ENCODE measurements around the gene ECHDC1. TPM values are rescaled to one million over a fixed set of nuclear protein-coding genes. Genes with fewer than 3 reads are reported as not detected.

The ECHDC1 gene
- total and polyA plus RNA-seq, 2 of the 4 experiments (the other 2 are of a cell fraction): 33.1 to 40.3 TPM

DNA sequence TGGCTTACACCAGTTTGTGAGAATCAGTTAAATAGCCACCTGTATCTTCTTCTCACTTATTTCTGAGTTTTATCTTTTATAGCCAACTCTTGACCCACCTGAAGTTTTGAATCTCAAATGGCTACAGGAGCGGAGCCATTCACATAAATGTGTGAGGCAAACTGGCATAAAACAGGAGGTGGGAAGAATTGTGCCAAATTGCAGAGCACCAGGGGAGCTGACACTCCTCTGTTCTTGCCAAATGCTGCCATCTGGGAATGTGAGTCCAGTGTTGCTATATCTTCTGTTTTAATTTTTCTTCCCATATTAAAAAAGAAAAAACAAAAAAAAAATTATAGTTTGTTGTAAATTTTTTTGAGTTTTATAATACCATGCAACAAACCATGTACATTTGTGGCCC, 93.8 kb downstream of the ECHDC1 start:
- in situ Hi-C loops (cut with MboI; ENCODE audit: low sequenced_read_pairs) (no loop called here), intact Hi-C loops (cut with micrococcal nuclease) (no loop called here), dilution Hi-C loops (cut with HindIII; ENCODE audit: low sequenced_read_pairs, unreplicated experiment) (no loop called here)
- ChIA-PET POLR2A (ENCODE audit: unreplicated experiment) (no interaction called here), CTCF (no interaction called here)
- Histone ChIP-seq H2AK9ac (replicated peaks; ENCODE audit: low read depth, low read length, poor library complexity) (no peak overlapping the region), H3K4me1 (ENCODE audit: control insufficient read depth, insufficient read depth, low read length) (no peaks in the 10 kb centered on the region), H3K27ac (ENCODE audit: insufficient read depth, low read length) (no peak overlapping the region), H3K4ac (ENCODE audit: low read depth, low read length) (no peak overlapping the region), H3K27me3 (ENCODE audit: control insufficient read depth, insufficient read depth, low read length) (no peaks in the 10 kb centered on the region), H3K4me2 (ENCODE audit: low read depth, low read length) (no peak overlapping the region), H2BK20ac (ENCODE audit: low read depth, low read length) (no peak overlapping the region), H3K9ac (ENCODE audit: low read depth, low read length) (no peak overlapping the region), H3K56ac (ENCODE audit: extremely low read depth, insufficient read depth, low read length) (no peak overlapping the region), H3K9me1 (ENCODE audit: insufficient read depth, low read length) (no peaks in the 10 kb centered on the region), H3K79me1 (ENCODE audit: low read depth in 1 of 2, low read length in 2 of 2) (no peaks in the 10 kb centered on the region), H3K14ac (replicated peaks; ENCODE audit: low read depth, low read length) (no peak overlapping the region), H3K9me3 (ENCODE audit: control insufficient read depth, insufficient read depth, low read length) (no peaks in the 10 kb centered on the region), H4K91ac (ENCODE audit: insufficient read depth, low read depth, low read length) (no peak overlapping the region), H4K8ac (ENCODE audit: low read depth in 2 of 2, low read length in 2 of 2) (no peak overlapping the region), H2AFZ (replicated peaks; ENCODE audit: low read length, poor library complexity) (no peak overlapping the region), H2BK5ac (ENCODE audit: low read depth, low read length, poor library complexity, severe bottlenecking) (no peak overlapping the region), H2BK15ac (ENCODE audit: low read depth, low read length) (no peak overlapping the region), H3K4me3 (ENCODE audit: insufficient read depth, low read depth, low read length) (no peak overlapping the region), H2BK120ac (ENCODE audit: low read depth, low read length) (no peak overlapping the region), H3K23ac (ENCODE audit: low read depth, low read length) (no peak overlapping the region), H4K20me1 (ENCODE audit: insufficient read depth, low read length) (no peaks in the 10 kb centered on the region), H3K36me3 (ENCODE audit: control insufficient read depth, insufficient read depth, low read length) (no peaks in the 10 kb centered on the region), H3K18ac (ENCODE audit: low read depth, low read length) (no peak overlapping the region), H2AK5ac (ENCODE audit: low read depth, low read length) (no peak overlapping the region), H4K5ac (ENCODE audit: low read depth, low read length) (no peak overlapping the region)
- ATAC-seq (ENCODE audit: low read depth) (no peak), DNase-seq (no peak)
- TF ChIP-seq NFE2L2 (IDR thresholded peaks at IDR 0.05; ENCODE audit: low read depth, low read length) (no peak), BHLHE40 (IDR thresholded peaks at IDR 0.05; ENCODE audit: low read depth, low read length) (no peak), MAZ (IDR thresholded peaks at IDR 0.05; ENCODE audit: borderline replicate concordance, low read depth, low read length) (no peak), RCOR1 (IDR thresholded peaks at IDR 0.05; ENCODE audit: insufficient replicate concordance, low read length) (no peak), CEBPB (IDR thresholded peaks at IDR 0.05; ENCODE audit: low read depth, low read length) (no peak), MXI1 (IDR thresholded peaks at IDR 0.05; ENCODE audit: borderline replicate concordance, low read depth, low read length) (no peak), POLR2A (IDR thresholded peaks at IDR 0.05; ENCODE audit: low read depth, low read length) (no peak), CHD1 (IDR thresholded peaks at IDR 0.05; ENCODE audit: low read depth, low read length) (no peak), RAD21 (IDR thresholded peaks at IDR 0.05; ENCODE audit: low read length) (no peak), MAFK (IDR thresholded peaks at IDR 0.05; ENCODE audit: low read depth, low read length) (no peak), RFX5 (IDR thresholded peaks at IDR 0.05; ENCODE audit: low read depth, low read length) (no peak), FOS (IDR thresholded peaks at IDR 0.05; ENCODE audit: low read depth, low read length) (no peak), CTCF (conservative IDR thresholded peaks at IDR 0.05; ENCODE audit: low read depth, low read length) (no peak)
- TF ChIP-seq, protein P1, sequence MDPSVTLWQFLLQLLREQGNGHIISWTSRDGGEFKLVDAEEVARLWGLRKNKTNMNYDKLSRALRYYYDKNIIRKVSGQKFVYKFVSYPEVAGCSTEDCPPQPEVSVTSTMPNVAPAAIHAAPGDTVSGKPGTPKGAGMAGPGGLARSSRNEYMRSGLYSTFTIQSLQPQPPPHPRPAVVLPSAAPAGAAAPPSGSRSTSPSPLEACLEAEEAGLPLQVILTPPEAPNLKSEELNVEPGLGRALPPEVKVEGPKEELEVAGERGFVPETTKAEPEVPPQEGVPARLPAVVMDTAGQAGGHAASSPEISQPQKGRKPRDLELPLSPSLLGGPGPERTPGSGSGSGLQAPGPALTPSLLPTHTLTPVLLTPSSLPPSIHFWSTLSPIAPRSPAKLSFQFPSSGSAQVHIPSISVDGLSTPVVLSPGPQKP (IDR thresholded peaks at IDR 0.05; ENCODE audit: borderline replicate concordance, low read depth, low read length): no peak
- no CpG with 5 or more reads among the region's 1 CpG for WGBS, 2 experiments (ENCODE audit: extremely low coverage in 2 of 2, insufficient read length in 1 of 2)
- no TSS peak for BruUV-seq (replicated peaks)

Data from IMR-90 (cell line).